Transverse colon (tissue), 4 donors: Measurements from ENCODE around the gene SNRK.

ENCODE experiments used
- CTCF ChIP-seq, 5 experiments: fragments of 200-600 bp in 3 of 5; fragments of 450-650 bp in 2 of 5; sonication (generic) in 3 of 5; IDR thresholded peaks; 1 replicate in 2 of 5; 2 replicates in 3 of 5; pipeline ENCODE4 v1.5.1; 2016 to 2017; ENCODE audit warnings: antibody characterized with exemption in 5 of 5, inconsistent platforms in 3 of 5, mild to moderate bottlenecking in 2 of 5, moderate library complexity in 1 of 5
- POLR2AphosphoS5 ChIP-seq, 3 donors: sonication (generic); formaldehyde crosslinking; IDR thresholded peaks; one replicate each; pipeline ENCODE4 v1.6.1; 2016; ENCODE audit warnings: antibody characterized with exemption in 3 of 3

GRCh38 chr3:43327582-43327979 lies 41.2 kb downstream of the SNRK start:
- no peak for TF ChIP-seq POLR2AphosphoS5 (IDR thresholded peaks at IDR 0.05)
- TF ChIP-seq CTCF (IDR thresholded peaks at IDR 0.05) = no peak
